Activated gamma-delta T cell treated with anti-CD3 and anti-CD28 coated beads, Interleukin-2, amount 50 U/mL, for 16 hours (primary cell): Measurements from ENCODE around the gene TRAF6.
"Not testable (repeated sequence)": the region's sequence is repeated elsewhere in the genome, so short reads cannot be mapped to it uniquely, and the experiment has no call there.

ENCODE experiments used
- DNase-seq: peaks from one replicate; pipeline ENCODE4 v3.0.0-alpha.2; 2020; ENCODE audit warnings: low read depth

Gene TRAF6

GRCh38 chr11:36493332-36493731 lies 16.7 kb downstream of the TRAF6 start:
- no peak for DNase-seq

- DNase-seq = peak; percentile 12
These were observed 17.3 kb downstream of the TRAF6 start for GRCh38 chr11:36492724-36493304.

- DNase-seq = no peak
These were observed 19.9 kb downstream of the TRAF6 start for GRCh38 chr11:36490026-36490806.

- no peak for DNase-seq
These were observed 22.0 kb downstream of the TRAF6 start for GRCh38 chr11:36488096-36488495.

- DNase-seq = no peak
These were observed 22.5 kb downstream of the TRAF6 start for GRCh38 chr11:36487619-36488018.

GRCh38 chr11:36485298-36486002 lies 24.6 kb downstream of the TRAF6 start:
- no peak for DNase-seq

GRCh38 chr11:36483042-36483441 lies 27.0 kb downstream of the TRAF6 start:
- DNase-seq = not testable (repeated sequence)

GRCh38 chr11:36480833-36481232 lies 29.2 kb downstream of the TRAF6 start:
- DNase-seq = no peak

GRCh38 chr11:36478700-36479329 lies 31.3 kb downstream of the TRAF6 start:
- DNase-seq = no peak

GRCh38 chr11:36475192-36475591 lies 34.9 kb downstream of the TRAF6 start:
- no peak for DNase-seq

- DNase-seq = no peak
These were observed 38.5 kb downstream of the TRAF6 start for GRCh38 chr11:36471577-36471976.

GRCh38 chr11:36469881-36470802 lies 39.9 kb downstream of the TRAF6 start:
- no peak for DNase-seq

GRCh38 chr11:36469063-36469462 lies 41.0 kb downstream of the TRAF6 start:
- DNase-seq = no peak

GRCh38 chr11:36467916-36468315 lies 42.2 kb downstream of the TRAF6 start:
- DNase-seq = no peak

GRCh38 chr11:36467012-36467411 lies 43.1 kb downstream of the TRAF6 start:
- DNase-seq = no peak

- DNase-seq = no peak
These were observed 44.5 kb downstream of the TRAF6 start for GRCh38 chr11:36465449-36466163.

- no peak for DNase-seq
These were observed 45.4 kb downstream of the TRAF6 start for GRCh38 chr11:36464720-36465119.

- no peak for DNase-seq
These were observed 46.3 kb downstream of the TRAF6 start for GRCh38 chr11:36463781-36464180.

GRCh38 chr11:36462321-36462720 lies 47.8 kb downstream of the TRAF6 start:
- no peak for DNase-seq

- no peak for DNase-seq
These were observed 49.9 kb downstream of the TRAF6 start for GRCh38 chr11:36460220-36460619.

- no peak for DNase-seq
These were observed 51.0 kb downstream of the TRAF6 start for GRCh38 chr11:36459046-36459445.
